SJSA1 (cell line): ENCODE data around the gene PSORS1C2. TPM values are rescaled to one million over a fixed set of nuclear protein-coding genes. Genes with fewer than 3 reads are reported as not detected.

Experiments used
- DNase-seq, 2 experiments: peaks; one replicate each; pipeline ENCODE4 v3.0.0-alpha.2; 2015 to 2020; ENCODE audit warnings: low spot score in 2 of 2, low read depth in 1 of 2
- H3K27ac ChIP-seq: fragments of 250-450 bp; sonication (Bioruptor Pico); 2 replicates; pipeline ENCODE4 v1.5.1; 2020; ENCODE audit warnings: mild to moderate bottlenecking, moderate library complexity
- H3K27me3 ChIP-seq: fragments of 250-450 bp; sonication (Bioruptor Pico); replicated peaks from 2 replicates; pipeline ENCODE4 v1.5.1; 2020; ENCODE audit warnings: mild to moderate bottlenecking, moderate library complexity
- H3K36me3 ChIP-seq: fragments of 250-450 bp; sonication (Bioruptor Pico); 2 replicates; pipeline ENCODE4 v1.5.1; 2020; ENCODE audit warnings: mild to moderate bottlenecking
- H3K4me1 ChIP-seq: fragments of 250-450 bp; sonication (Bioruptor Pico); replicated peaks from 2 replicates; pipeline ENCODE4 v1.6.1; 2021; ENCODE audit warnings: mild to moderate bottlenecking
- H3K4me3 ChIP-seq: fragments of 250-450 bp; sonication (Bioruptor Pico); 2 replicates; pipeline ENCODE4 v1.5.1; 2020; ENCODE audit warnings: mild to moderate bottlenecking
- H3K9me3 ChIP-seq: fragments of 250-450 bp; sonication (Bioruptor Pico); replicated peaks from 2 replicates; pipeline ENCODE4 v1.5.1; 2020; ENCODE audit warnings: mild to moderate bottlenecking
- total RNA-seq: library from RNA; depleted of rRNA; stranded (reverse); fragments of >200 nt; shearing (Covaris generic); gene quantifications from 2 replicates; pipeline ENCODE4 v1.2.3, GENCODE V29; 2014

The PSORS1C2 gene
- total RNA-seq, 1 experiment from 2014 or later, result not detected

DNA sequence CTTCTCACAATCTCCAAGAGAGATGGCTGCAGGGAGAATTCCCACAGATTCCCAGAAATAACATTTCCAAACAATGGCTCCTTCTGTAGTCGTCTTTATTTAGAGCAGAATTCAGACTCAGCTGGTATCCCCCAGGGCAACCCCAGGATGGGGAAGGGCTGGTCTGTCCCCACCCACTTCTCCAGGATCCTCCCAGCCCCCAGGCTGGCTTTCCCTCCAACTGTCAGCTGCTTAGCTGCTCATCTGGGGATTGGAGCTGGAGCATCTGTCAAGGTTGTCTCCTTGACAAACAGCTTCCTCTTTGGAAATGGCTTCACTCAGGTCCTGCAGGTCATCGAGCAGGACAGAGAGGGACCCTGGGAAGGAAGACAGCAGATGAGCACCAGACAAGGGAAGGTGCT is 3.5 kb upstream of the PSORS1C2 start:
- H3K27ac ChIP-seq, result no peak overlapping the region
- no peaks in the 10 kb centered on the region for H3K9me3 ChIP-seq
- DNase-seq, result no peak
- H3K4me1 ChIP-seq, result peaks cover 18% of the 10 kb centered on the region
- H3K4me3 ChIP-seq, result no peak overlapping the region
- peaks cover 34% of the 10 kb centered on the region for H3K36me3 ChIP-seq
- no peaks in the 10 kb centered on the region for H3K27me3 ChIP-seq

DNA sequence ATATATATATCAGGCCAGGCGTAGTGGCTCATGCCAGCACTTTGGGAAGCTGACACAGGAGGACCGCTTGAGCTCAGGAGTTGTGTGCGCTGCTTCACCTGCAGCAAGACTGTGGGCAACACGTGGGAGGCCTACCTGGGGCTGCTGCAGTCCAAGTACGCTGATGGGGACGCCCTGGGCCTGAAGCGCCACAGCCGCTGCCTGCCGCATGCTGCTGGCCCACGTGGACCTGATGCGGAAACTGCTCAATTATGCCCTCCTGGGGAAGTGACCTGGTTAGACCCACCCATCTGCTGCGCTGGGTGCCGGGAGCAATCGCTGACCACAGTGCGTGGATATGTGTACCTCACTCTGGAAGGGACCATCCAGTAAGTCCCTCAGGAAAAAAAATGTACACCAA is 1.8 kb upstream of the PSORS1C2 start:
- peaks cover 18% of the 10 kb centered on the region for H3K4me1 ChIP-seq
- DNase-seq, result no peak
- no peaks in the 10 kb centered on the region for H3K27me3 ChIP-seq
- peaks cover 28% of the 10 kb centered on the region for H3K36me3 ChIP-seq
- H3K9me3 ChIP-seq, result no peaks in the 10 kb centered on the region
- no peak overlapping the region for H3K27ac ChIP-seq
- no peak overlapping the region for H3K4me3 ChIP-seq

DNA sequence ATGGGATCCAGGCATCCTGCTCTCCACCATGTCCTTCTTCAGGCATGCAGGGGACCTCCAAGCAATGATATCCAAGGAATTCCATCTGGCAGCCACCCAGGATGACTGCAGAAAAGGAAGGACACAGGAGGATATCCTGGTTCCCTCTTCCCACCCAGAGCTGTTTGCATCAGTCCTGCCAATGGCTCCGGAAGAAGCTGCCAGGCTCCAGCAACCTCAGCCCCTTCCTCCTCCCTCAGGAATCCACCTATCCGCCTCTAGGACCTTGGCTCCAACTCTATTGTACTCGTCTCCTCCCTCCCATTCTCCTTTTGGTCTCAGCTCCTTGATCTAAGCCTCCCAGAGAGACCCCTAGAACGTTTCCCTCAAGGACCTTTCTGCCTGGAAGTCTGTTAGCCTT is 733 bp upstream of the PSORS1C2 start:
- H3K27ac ChIP-seq, result no peak overlapping the region
- DNase-seq, result peak; percentile 47 to 64
- H3K4me3 ChIP-seq, result no peak overlapping the region
- no peaks in the 10 kb centered on the region for H3K9me3 ChIP-seq
- H3K36me3 ChIP-seq, result peaks cover 20% of the 10 kb centered on the region
- H3K27me3 ChIP-seq, result no peaks in the 10 kb centered on the region
- H3K4me1 ChIP-seq, result peaks cover 18% of the 10 kb centered on the region

GRCh38 chr6:31135710-31136109 is 3.2 kb downstream of the PSORS1C2 start:
- H3K4me3 ChIP-seq, result no peak overlapping the region
- H3K27me3 ChIP-seq, result no peaks in the 10 kb centered on the region
- DNase-seq, result no peak
- H3K27ac ChIP-seq, result no peak overlapping the region
- H3K4me1 ChIP-seq, result peaks cover 14% of the 10 kb centered on the region
- no peaks in the 10 kb centered on the region for H3K36me3 ChIP-seq
- no peaks in the 10 kb centered on the region for H3K9me3 ChIP-seq

- H3K4me3 ChIP-seq, result no peak overlapping the region
- H3K4me1 ChIP-seq, result peaks cover 4% of the 10 kb centered on the region
- no peak overlapping the region for H3K27ac ChIP-seq
- DNase-seq, result no peak
- no peaks in the 10 kb centered on the region for H3K9me3 ChIP-seq
- no peaks in the 10 kb centered on the region for H3K27me3 ChIP-seq
- H3K36me3 ChIP-seq, result no peaks in the 10 kb centered on the region
These were observed 6.1 kb downstream of the PSORS1C2 start for GRCh38 chr6:31132806-31133205.

- Histone ChIP-seq H3K9me3 (no peaks in the 10 kb centered on the region), H3K27me3 (no peaks in the 10 kb centered on the region), H3K4me1 (peaks cover 3% of the 10 kb centered on the region; the same call in 1 of the 2 replicates), H3K4me3 (no peak overlapping the region), H3K36me3 (no peaks in the 10 kb centered on the region), H3K27ac (no peak overlapping the region)
- DNase-seq, result no peak
These were observed 7.3 kb downstream of the PSORS1C2 start for GRCh38 chr6:31131595-31131994.

GRCh38 chr6:31130751-31131150 is 8.1 kb downstream of the PSORS1C2 start:
- Histone ChIP-seq H3K27ac (no peak overlapping the region), H3K9me3 (no peaks in the 10 kb centered on the region), H3K4me3 (no peak overlapping the region), H3K27me3 (no peaks in the 10 kb centered on the region), H3K4me1 (peaks cover 11% of the 10 kb centered on the region), H3K36me3 (no peaks in the 10 kb centered on the region)
- no peak for DNase-seq

- no peaks in the 10 kb centered on the region for H3K27me3 ChIP-seq
- H3K4me3 ChIP-seq, result no peak overlapping the region
- DNase-seq, result no peak
- peaks cover 26% of the 10 kb centered on the region for H3K4me1 ChIP-seq
- H3K27ac ChIP-seq, result no peak overlapping the region
- H3K9me3 ChIP-seq, result no peaks in the 10 kb centered on the region
- H3K36me3 ChIP-seq, result no peaks in the 10 kb centered on the region
These were observed 9.7 kb downstream of the PSORS1C2 start for GRCh38 chr6:31129130-31129529.

DNA sequence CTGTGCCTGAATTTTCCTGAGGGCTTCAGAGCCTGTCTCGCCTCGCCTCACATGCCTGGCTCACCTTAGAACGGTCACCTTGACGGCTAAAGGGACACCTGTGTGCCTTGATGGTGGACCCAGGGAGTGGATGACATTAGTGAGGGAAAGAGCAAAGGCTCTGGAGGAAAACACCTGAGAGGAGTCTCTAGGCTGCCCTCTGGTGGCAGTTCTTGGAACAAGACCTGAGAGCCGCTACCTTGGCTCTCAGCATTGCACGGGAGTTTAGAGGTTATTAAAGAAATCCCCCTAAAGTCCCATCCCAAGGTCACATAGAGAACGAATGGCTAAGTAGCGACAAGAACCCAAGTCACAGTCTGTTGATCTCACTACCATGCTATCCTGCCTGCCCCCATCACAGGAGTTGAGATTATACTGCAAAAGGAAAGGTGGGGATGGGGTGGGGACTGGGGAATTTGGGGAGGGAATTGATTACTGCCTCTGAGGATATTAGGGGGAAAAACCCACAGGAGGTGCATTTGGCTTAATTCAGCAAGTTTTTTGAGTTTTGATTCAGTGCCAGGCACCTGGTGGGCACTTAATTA is 10.7 kb downstream of the PSORS1C2 start:
- H3K4me1 ChIP-seq, result peaks cover 29% of the 10 kb centered on the region
- H3K9me3 ChIP-seq, result no peaks in the 10 kb centered on the region
- no peaks in the 10 kb centered on the region for H3K36me3 ChIP-seq
- no peaks in the 10 kb centered on the region for H3K27me3 ChIP-seq
- no peak overlapping the region for H3K4me3 ChIP-seq
- H3K27ac ChIP-seq, result no peak overlapping the region
- peak; percentile 43 to 69 for DNase-seq

DNA sequence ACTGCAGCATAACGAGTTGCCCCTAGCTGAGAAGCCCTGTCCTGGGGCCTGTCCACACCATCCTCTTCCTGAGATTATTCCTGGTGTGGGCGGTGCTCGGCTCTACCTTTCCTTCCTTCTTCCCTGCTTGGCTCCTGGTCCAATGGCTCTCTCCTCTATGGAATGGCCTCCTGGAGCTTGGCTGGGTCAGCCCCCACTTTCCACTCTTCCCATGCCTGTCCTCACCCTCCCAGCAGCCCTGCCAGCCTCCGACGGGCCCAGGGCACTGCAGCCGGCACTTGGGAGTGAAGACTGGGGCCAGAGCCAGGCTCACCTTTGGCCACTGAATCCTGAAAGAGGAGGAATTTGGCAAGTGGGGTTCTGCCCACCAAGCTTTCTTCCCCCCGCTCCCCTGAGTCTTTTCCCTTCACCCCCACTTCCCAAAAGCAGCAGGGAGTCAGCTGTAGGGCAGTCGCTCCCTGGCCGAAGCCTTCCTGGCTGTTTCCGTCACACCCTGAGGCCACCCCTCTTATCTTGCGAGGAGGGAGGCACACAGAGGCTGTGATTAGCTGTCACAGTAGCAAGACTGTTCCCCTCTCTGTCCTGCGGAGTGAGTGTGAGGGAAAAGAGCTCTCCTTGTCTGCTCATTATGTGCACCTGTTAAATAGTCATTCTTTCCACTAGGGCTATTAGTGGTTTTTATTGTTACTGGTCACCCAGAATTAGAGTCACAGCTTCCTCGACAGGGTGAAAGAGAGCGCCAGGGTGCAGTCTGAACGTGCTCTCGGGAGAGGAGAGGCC is 12.3 kb downstream of the PSORS1C2 start:
- peak overlapping the region; percentile 45 for H3K27ac ChIP-seq
- H3K27me3 ChIP-seq, result no peaks in the 10 kb centered on the region
- peaks cover 41% of the 10 kb centered on the region for H3K4me1 ChIP-seq
- no peak for DNase-seq
- H3K36me3 ChIP-seq, result no peaks in the 10 kb centered on the region
- H3K4me3 ChIP-seq, result no peak overlapping the region
- H3K9me3 ChIP-seq, result no peaks in the 10 kb centered on the region

- H3K36me3 ChIP-seq, result no peaks in the 10 kb centered on the region
- H3K4me3 ChIP-seq, result no peak overlapping the region
- peaks cover 41% of the 10 kb centered on the region for H3K4me1 ChIP-seq
- H3K9me3 ChIP-seq, result no peaks in the 10 kb centered on the region
- H3K27me3 ChIP-seq, result no peaks in the 10 kb centered on the region
- peak; percentile 57 to 79 for DNase-seq
- H3K27ac ChIP-seq, result peak overlapping the region; percentile 45
These were observed 13.1 kb downstream of the PSORS1C2 start for GRCh38 chr6:31125586-31126363.

- Histone ChIP-seq H3K4me3 (no peak overlapping the region), H3K27me3 (no peaks in the 10 kb centered on the region), H3K4me1 (peaks cover 41% of the 10 kb centered on the region), H3K9me3 (no peaks in the 10 kb centered on the region), H3K36me3 (no peaks in the 10 kb centered on the region), H3K27ac (peak overlapping the region; percentile 16; the same call in 1 of the 2 replicates)
- peak in 1 of 2 experiments; percentile 24 for DNase-seq
These were observed 13.7 kb downstream of the PSORS1C2 start for GRCh38 chr6:31125162-31125561.

DNA sequence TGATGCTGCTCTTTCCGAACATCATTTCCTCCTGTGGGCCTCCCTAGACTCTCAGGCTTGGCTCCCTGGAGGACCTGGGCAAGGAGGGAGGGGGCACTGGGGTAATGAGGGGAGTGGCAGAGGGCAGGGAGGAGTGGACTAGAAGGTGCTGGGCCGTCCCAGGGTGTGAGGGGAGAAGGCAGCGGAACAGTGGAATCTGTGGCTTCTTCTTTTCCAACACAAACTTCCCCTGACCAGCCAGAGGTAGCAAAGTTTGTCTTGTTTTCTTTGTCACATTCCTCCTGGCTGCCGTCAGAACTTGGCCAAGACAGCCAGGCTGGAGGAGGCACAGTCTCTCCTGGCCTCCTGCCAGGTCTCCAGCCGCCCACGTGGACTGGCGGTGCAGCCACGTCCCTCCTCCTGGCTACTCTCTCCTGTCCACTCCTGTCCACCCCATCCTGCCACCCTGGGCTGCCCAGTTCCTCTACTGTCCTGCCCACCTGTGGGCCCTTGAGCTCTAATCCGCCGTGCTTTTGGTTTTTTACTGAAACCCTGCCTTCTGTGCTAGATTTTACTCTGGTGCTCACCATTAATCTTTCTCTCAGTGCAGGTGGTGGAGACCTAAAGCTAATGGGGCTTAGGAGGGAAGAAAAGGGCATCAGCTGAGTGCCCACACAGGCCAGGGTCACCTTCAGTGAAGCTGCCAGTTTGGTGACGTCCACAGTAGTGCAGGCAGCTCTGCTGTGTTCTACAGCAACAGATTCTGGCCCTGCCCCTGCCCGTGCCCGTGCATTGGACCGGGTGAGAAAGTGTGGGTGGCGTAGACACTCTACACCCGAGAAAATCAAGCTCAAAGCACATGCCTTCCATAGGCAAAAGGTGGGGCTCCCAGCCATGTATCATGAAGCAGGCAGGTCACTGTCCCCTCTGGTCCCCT is 15.8 kb downstream of the PSORS1C2 start:
- H3K36me3 ChIP-seq, result no peaks in the 10 kb centered on the region
- DNase-seq, result peak; percentile 82 to 88
- no peaks in the 10 kb centered on the region for H3K9me3 ChIP-seq
- H3K4me1 ChIP-seq, result peaks cover 41% of the 10 kb centered on the region
- no peak overlapping the region for H3K4me3 ChIP-seq
- H3K27ac ChIP-seq, result peak overlapping the region; percentile 46
- no peaks in the 10 kb centered on the region for H3K27me3 ChIP-seq
